ENCODE measurements around the gene POLR3K. TPM values are rescaled to one million over a fixed set of nuclear protein-coding genes. Genes with fewer than 3 reads are reported as not detected.
"Not testable (repeated sequence)": the region's sequence is repeated elsewhere in the genome, so short reads cannot be mapped to it uniquely, and the experiment has no call there.

The POLR3K gene
- total RNA-seq, 6 donors from 2014 or later, result 4.2 to 15.7 (median 6.6) TPM

GRCh38 chr16:35678-36305 is 17.6 kb downstream of the POLR3K start:
- peak overlapping the region in 2 of 4 donors; percentile 40 to 44 for H3K27ac ChIP-seq
- no peak for ATAC-seq (ENCODE audit: low FRiP score in 2 of 2)
- no peak overlapping the region for H3K4me3 ChIP-seq
- H3K27me3 ChIP-seq, result no peaks in the 10 kb centered on the region
- H3K36me3 ChIP-seq, result no peaks in the 10 kb centered on the region
- WGBS, 2 donors, result 85 to 94% methylated on average over 7 to 11 of the region's 11 CpGs
- peaks cover 0 to 19% (median 9%) of the 10 kb centered on the region in 4 donors for H3K4me1 ChIP-seq
- TF ChIP-seq, protein P1, sequence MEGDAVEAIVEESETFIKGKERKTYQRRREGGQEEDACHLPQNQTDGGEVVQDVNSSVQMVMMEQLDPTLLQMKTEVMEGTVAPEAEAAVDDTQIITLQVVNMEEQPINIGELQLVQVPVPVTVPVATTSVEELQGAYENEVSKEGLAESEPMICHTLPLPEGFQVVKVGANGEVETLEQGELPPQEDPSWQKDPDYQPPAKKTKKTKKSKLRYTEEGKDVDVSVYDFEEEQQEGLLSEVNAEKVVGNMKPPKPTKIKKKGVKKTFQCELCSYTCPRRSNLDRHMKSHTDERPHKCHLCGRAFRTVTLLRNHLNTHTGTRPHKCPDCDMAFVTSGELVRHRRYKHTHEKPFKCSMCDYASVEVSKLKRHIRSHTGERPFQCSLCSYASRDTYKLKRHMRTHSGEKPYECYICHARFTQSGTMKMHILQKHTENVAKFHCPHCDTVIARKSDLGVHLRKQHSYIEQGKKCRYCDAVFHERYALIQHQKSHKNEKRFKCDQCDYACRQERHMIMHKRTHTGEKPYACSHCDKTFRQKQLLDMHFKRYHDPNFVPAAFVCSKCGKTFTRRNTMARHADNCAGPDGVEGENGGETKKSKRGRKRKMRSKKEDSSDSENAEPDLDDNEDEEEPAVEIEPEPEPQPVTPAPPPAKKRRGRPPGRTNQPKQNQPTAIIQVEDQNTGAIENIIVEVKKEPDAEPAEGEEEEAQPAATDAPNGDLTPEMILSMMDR (IDR thresholded peaks at IDR 0.05), result no peak
- TF ChIP-seq POLR2A (IDR thresholded peaks at IDR 0.05) (no peak), EP300 (IDR thresholded peaks at IDR 0.05) (no peak), POLR2AphosphoS5 (IDR thresholded peaks at IDR 0.05) (no peak)
- no peaks in the 10 kb centered on the region for H3K9me3 ChIP-seq
- no peak for DNase-seq

GRCh38 chr16:35011-35677 is 18.3 kb downstream of the POLR3K start:
- peak; percentile 41 to 77 for DNase-seq
- TF ChIP-seq, protein P1 (IDR thresholded peaks at IDR 0.05), result no peak
- peak; percentile 49 to 66 for ATAC-seq (ENCODE audit: low FRiP score in 2 of 2)
- Histone ChIP-seq H3K9me3 (no peaks in the 10 kb centered on the region), H3K4me3 (no peak overlapping the region), H3K36me3 (no peaks in the 10 kb centered on the region), H3K27ac (peak overlapping the region in 3 of 4 donors; percentile 40 to 52 (median 44)), H3K4me1 (peaks cover 0 to 19% (median 9%) of the 10 kb centered on the region in 4 donors), H3K27me3 (no peaks in the 10 kb centered on the region)
- WGBS, 2 donors, result 55 to 66% methylated on average over 8 to 13 of the region's 17 CpGs

DNA sequence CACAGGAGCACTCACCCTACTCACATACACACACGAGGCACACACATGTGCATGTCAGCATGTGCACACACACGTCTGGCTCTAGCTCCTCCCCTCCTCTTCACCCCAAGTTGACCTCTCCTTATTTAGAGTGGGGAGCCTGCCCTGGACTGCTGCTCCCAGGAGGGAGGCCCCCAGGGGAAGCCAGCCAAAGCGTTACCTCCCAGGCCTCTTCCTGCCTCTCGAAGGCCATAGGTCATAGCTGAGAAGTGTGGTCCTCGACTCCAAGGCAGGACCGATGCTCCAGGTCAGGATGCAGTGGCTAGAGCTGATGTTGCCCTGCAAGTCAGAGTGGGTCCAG is 18.8 kb downstream of the POLR3K start:
- Histone ChIP-seq H3K4me1 (peaks cover 0 to 19% (median 9%) of the 10 kb centered on the region in 4 donors), H3K36me3 (no peaks in the 10 kb centered on the region), H3K27me3 (no peaks in the 10 kb centered on the region), H3K9me3 (no peaks in the 10 kb centered on the region), H3K27ac (no peak overlapping the region), H3K4me3 (no peak overlapping the region)
- ATAC-seq (ENCODE audit: low FRiP score in 2 of 2), result no peak
- 40 to 45% methylated on average over 5 to 6 of the region's 6 CpGs for WGBS, 2 donors
- no peak for TF ChIP-seq EP300 (IDR thresholded peaks at IDR 0.05)
- TF ChIP-seq, protein P1 (IDR thresholded peaks at IDR 0.05), result no peak
- DNase-seq, result no peak

- DNase-seq (no peak), ATAC-seq (ENCODE audit: low FRiP score in 2 of 2) (no peak)
- Histone ChIP-seq H3K27me3 (no peaks in the 10 kb centered on the region), H3K4me1 (peaks cover 0 to 13% (median 7%) of the 10 kb centered on the region in 4 donors), H3K4me3 (no peak overlapping the region), H3K36me3 (no peaks in the 10 kb centered on the region), H3K9me3 (no peaks in the 10 kb centered on the region), H3K27ac (no peak overlapping the region)
- 86 to 89% methylated on average over 17 to 21 of the region's 21 CpGs for WGBS, 2 donors
- TF ChIP-seq POLR2A (IDR thresholded peaks at IDR 0.05) (no peak), POLR2AphosphoS5 (IDR thresholded peaks at IDR 0.05) (no peak), EP300 (IDR thresholded peaks at IDR 0.05) (no peak)
- TF ChIP-seq, protein P1 (IDR thresholded peaks at IDR 0.05), result no peak
These were observed 19.3 kb downstream of the POLR3K start for GRCh38 chr16:33877-34647.

DNA sequence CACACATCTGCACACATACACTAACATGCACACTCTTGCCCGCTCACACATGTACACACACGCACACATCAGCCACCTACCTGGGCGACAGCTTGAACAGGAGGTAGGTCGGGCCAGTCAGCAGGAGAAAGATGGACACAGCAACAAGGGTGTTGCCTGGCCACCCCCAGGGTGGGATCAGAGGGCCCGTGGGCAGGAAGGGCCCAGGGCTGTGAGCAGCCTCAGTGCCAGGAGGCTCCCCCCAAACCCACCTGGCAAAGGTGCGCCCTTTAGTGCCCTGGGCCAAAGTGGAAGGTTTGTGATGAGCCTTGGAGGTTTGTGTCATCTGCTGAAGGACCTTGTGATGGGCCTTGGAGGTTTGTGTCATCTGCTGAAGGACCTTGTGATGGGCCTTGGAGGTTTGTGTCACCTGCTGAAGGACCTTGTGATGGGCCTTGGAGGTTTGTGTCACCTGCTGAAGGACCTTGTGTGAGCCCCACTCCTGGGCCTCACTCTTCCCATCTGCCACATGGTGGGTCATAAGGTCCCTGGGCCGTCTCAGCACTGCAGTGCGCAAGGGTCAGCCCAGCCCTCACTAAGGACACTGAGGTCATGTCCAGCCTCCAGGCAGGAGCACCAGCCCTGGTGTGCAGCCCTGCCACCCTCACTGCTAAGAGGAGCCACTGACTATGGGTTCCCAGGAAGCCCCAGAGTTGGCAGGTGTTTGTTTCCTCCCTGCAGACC is 20.1 kb downstream of the POLR3K start:
- not testable (repeated sequence) for H3K27ac ChIP-seq; ATAC-seq (ENCODE audit: low FRiP score in 2 of 2); H3K4me3 ChIP-seq; DNase-seq; H3K36me3 ChIP-seq; H3K9me3 ChIP-seq; H3K27me3 ChIP-seq; H3K4me1 ChIP-seq
- WGBS, 2 donors, result 96% methylated on average over 5 of the region's 8 CpGs; no CpG with 5 or more reads in 1 of the 2 donors

DNA sequence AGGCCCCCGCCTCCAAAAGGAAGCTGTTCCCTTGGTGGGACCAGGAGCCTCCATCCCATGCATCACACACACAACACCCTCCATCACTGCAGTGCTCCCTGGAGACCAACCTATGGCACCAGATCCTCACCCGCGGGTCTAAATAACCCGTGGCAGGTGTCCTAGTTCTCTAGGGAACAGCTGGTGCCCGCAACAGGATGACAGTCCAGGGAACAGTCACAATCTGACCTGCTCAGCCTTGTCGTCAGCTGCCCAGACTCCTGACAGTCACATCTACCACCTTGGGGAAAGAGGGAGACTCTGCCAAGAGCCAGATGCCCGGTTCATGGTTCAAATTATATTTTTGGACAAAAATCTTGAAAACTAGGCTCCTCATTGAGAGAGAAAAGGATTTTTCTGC is 22.8 kb downstream of the POLR3K start:
- H3K36me3 ChIP-seq; H3K4me1 ChIP-seq; H3K27me3 ChIP-seq; ATAC-seq (ENCODE audit: low FRiP score in 2 of 2); H3K27ac ChIP-seq; DNase-seq; H3K4me3 ChIP-seq; H3K9me3 ChIP-seq: not testable (repeated sequence)
- WGBS, 2 donors, result 86 to 100% methylated on average over 1 of the region's 7 CpGs

GRCh38 chr16:25926-26348 is 27.5 kb downstream of the POLR3K start:
- H3K27me3 ChIP-seq, DNase-seq, H3K27ac ChIP-seq, H3K36me3 ChIP-seq, H3K4me3 ChIP-seq, H3K4me1 ChIP-seq, H3K9me3 ChIP-seq: not testable (repeated sequence)
- peak in 1 of 2 donors; percentile 31 for ATAC-seq (ENCODE audit: low FRiP score in 2 of 2)
- 40 to 80% methylated on average over 2 of the region's 5 CpGs for WGBS, 2 donors

Measured in upper lobe of left lung (tissue), 6 donors.